ENCODE results near the gene CLIC6. TPM values are rescaled to one million over a fixed set of nuclear protein-coding genes. Genes with fewer than 3 reads are reported as not detected.

The CLIC6 gene
- total and polyA plus RNA-seq, 4 donors: 15.1 to 63.9 (median 30.6) TPM

- TF ChIP-seq CTCF (IDR thresholded peaks at IDR 0.05; ENCODE audit: control extremely low read depth, extremely low read depth): no peak
Observed at GRCh38 chr21:34764715-34765284, 96.0 kb downstream of the CLIC6 start.

GRCh38 chr21:34765619-34766018 is 96.8 kb downstream of the CLIC6 start:
- ATAC-seq (ENCODE audit: insufficient read depth, low FRiP score): no peak
- no peaks in the 10 kb centered on the region for H3K36me3 ChIP-seq (ENCODE audit: control insufficient read depth in 4 of 4, insufficient read depth in 4 of 4, low read length in 4 of 4)
- 94 to 95% methylated on average over 4 of the region's 4 CpGs for WGBS, 2 donors

More at GRCh38 chr21:34764715-34765284, 96.0 kb downstream of the CLIC6 start:
- Histone ChIP-seq H3K9me3 (ENCODE audit: control insufficient read depth in 4 of 4, insufficient read depth in 3 of 4, low read length in 3 of 4) (peaks cover 0 to 2% (median under 1%) of the 10 kb centered on the region in 4 donors), H3K27ac (ENCODE audit: low read depth in 1 of 2, low read length in 1 of 2) (no peak overlapping the region), H3K9ac (ENCODE audit: insufficient read depth in 1 of 2, low read length in 2 of 2) (no peak overlapping the region), H3K4me3 (no peak overlapping the region), H3K36me3 (ENCODE audit: control insufficient read depth in 4 of 4, insufficient read depth in 4 of 4, low read length in 4 of 4) (no peaks in the 10 kb centered on the region), H3K27me3 (ENCODE audit: control insufficient read depth in 3 of 3, insufficient read depth in 3 of 3, low read length in 2 of 3) (no peaks in the 10 kb centered on the region), H3K4me1 (ENCODE audit: control insufficient read depth in 5 of 5, insufficient read depth in 5 of 5, low read length in 5 of 5) (no peaks in the 10 kb centered on the region)
- ATAC-seq (ENCODE audit: insufficient read depth, low FRiP score): no peak
- DNase-seq: no peak
- 88% methylated on average over 3 of the region's 3 CpGs for WGBS, 2 donors

GRCh38 chr21:34766862-34767261 is 98.1 kb downstream of the CLIC6 start:
- H3K27me3 ChIP-seq (ENCODE audit: control insufficient read depth in 3 of 3, insufficient read depth in 3 of 3, low read length in 2 of 3): no peaks in the 10 kb centered on the region
- DNase-seq (no peak), ATAC-seq (ENCODE audit: insufficient read depth, low FRiP score) (no peak)
- peaks cover 0 to 2% (median under 1%) of the 10 kb centered on the region in 4 donors for H3K9me3 ChIP-seq (ENCODE audit: control insufficient read depth in 4 of 4, insufficient read depth in 3 of 4, low read length in 3 of 4)
- H3K9ac ChIP-seq (ENCODE audit: insufficient read depth in 1 of 2, low read length in 2 of 2): no peak overlapping the region
- H3K27ac ChIP-seq (ENCODE audit: low read depth in 1 of 2, low read length in 1 of 2): no peak overlapping the region
- H3K4me3 ChIP-seq: no peak overlapping the region
- 85 to 90% methylated on average over 3 of the region's 3 CpGs for WGBS, 2 donors
- H3K36me3 ChIP-seq (ENCODE audit: control insufficient read depth in 4 of 4, insufficient read depth in 4 of 4, low read length in 4 of 4): no peaks in the 10 kb centered on the region
- no peak for TF ChIP-seq CTCF (IDR thresholded peaks at IDR 0.05; ENCODE audit: control extremely low read depth, extremely low read depth)
- H3K4me1 ChIP-seq (ENCODE audit: control insufficient read depth in 5 of 5, insufficient read depth in 5 of 5, low read length in 5 of 5): no peaks in the 10 kb centered on the region

More at GRCh38 chr21:34765619-34766018, 96.8 kb downstream of the CLIC6 start:
- no peak for TF ChIP-seq CTCF (IDR thresholded peaks at IDR 0.05; ENCODE audit: control extremely low read depth, extremely low read depth)
- Histone ChIP-seq H3K4me1 (ENCODE audit: control insufficient read depth in 5 of 5, insufficient read depth in 5 of 5, low read length in 5 of 5) (no peaks in the 10 kb centered on the region), H3K4me3 (no peak overlapping the region), H3K9me3 (ENCODE audit: control insufficient read depth in 4 of 4, insufficient read depth in 3 of 4, low read length in 3 of 4) (peaks cover 0 to 2% (median under 1%) of the 10 kb centered on the region in 4 donors), H3K27me3 (ENCODE audit: control insufficient read depth in 3 of 3, insufficient read depth in 3 of 3, low read length in 2 of 3) (no peaks in the 10 kb centered on the region), H3K9ac (ENCODE audit: insufficient read depth in 1 of 2, low read length in 2 of 2) (no peak overlapping the region), H3K27ac (ENCODE audit: low read depth in 1 of 2, low read length in 1 of 2) (no peak overlapping the region)
- DNase-seq: no peak

Other genes with a start within 250 kb of the CLIC6 start
- 1 to 10 TPM in 1 of 2 donors, under 1 TPM in 1; 0.57 to 1.3 TPM for gene SMIM34, start 245.0 kb upstream of the CLIC6 start, total RNA-seq
- under 1 TPM; 0.49 TPM for gene SMIM34, start 245.0 kb upstream of the CLIC6 start, polyA plus RNA-seq
- 10 to 100 TPM in 1 of 2 donors, 1 to 10 TPM in 1; 6.5 to 29.5 TPM for gene KCNE1, start 156.8 kb upstream of the CLIC6 start, total RNA-seq
- 10 to 100 TPM in 1 of 2 donors, 1 to 10 TPM in 1; 5.0 to 23.2 TPM for gene KCNE1, start 156.8 kb upstream of the CLIC6 start, polyA plus RNA-seq
- gene RCAN1, start 53.9 kb upstream of the CLIC6 start, total RNA-seq: 10 to 100 TPM; 29.3 to 32.8 TPM
- 10 to 100 TPM; 12.2 to 30.3 TPM for gene RCAN1, start 53.9 kb upstream of the CLIC6 start, polyA plus RNA-seq